Germinal center (tissue), 1 donor: ENCODE data around the gene LLGL1.

Source experiments
- DNase-seq: peaks from one replicate; pipeline ENCODE4 v3.0.0; 2012; ENCODE audit warnings: mixed read lengths, low spot score

Gene LLGL1

GRCh38 chr17:18253187-18253884, 27.9 kb downstream of the LLGL1 start:
- no peak for DNase-seq

GRCh38 chr17:18253947-18254821, 28.7 kb downstream of the LLGL1 start:
- DNase-seq: no peak

GRCh38 chr17:18254888-18255649, 29.6 kb downstream of the LLGL1 start:
- no peak for DNase-seq

- no peak for DNase-seq
Observed at GRCh38 chr17:18256351-18256750, 30.9 kb downstream of the LLGL1 start.

- DNase-seq: no peak
Observed at GRCh38 chr17:18256776-18257175, 31.3 kb downstream of the LLGL1 start.

GRCh38 chr17:18257268-18257981, 32.0 kb downstream of the LLGL1 start:
- no peak for DNase-seq

GRCh38 chr17:18257982-18258355, 32.5 kb downstream of the LLGL1 start:
- DNase-seq: peak; percentile 64

GRCh38 chr17:18258356-18259038, 33.1 kb downstream of the LLGL1 start, which contains the start of gene FLII:
Gene FLII, minus strand, starts transcription at chr17:18258738. Its CDS starts 48 bp downstream, at chr17:18258690.
- DNase-seq: peak; percentile 73

GRCh38 chr17:18259621-18260331, 34.3 kb downstream of the LLGL1 start:
- no peak for DNase-seq

GRCh38 chr17:18260332-18261145, 35.1 kb downstream of the LLGL1 start, which contains the start of gene MIEF2:
Gene MIEF2, plus strand, starts transcription at chr17:18260662. Its CDS starts 2,059 bp downstream, at chr17:18262721.
- peak; percentile 98 for DNase-seq

- DNase-seq: peak; percentile 53
Observed at GRCh38 chr17:18261146-18261515, 35.7 kb downstream of the LLGL1 start.

- DNase-seq: no peak
Observed at GRCh38 chr17:18261659-18262058, 36.2 kb downstream of the LLGL1 start.

- DNase-seq: no peak
Observed at GRCh38 chr17:18262111-18262510, 36.7 kb downstream of the LLGL1 start.

- DNase-seq: no peak
Observed at GRCh38 chr17:18262641-18263040, 37.2 kb downstream of the LLGL1 start.

- DNase-seq: no peak
Observed at GRCh38 chr17:18263885-18264682, 38.6 kb downstream of the LLGL1 start.

GRCh38 chr17:18267366-18267765, 41.9 kb downstream of the LLGL1 start:
- DNase-seq: no peak

- DNase-seq: no peak
Observed at GRCh38 chr17:18267927-18268711, 42.7 kb downstream of the LLGL1 start.
